H1 (cell line): ENCODE data around the gene FLT4. TPM values are rescaled to one million over a fixed set of nuclear protein-coding genes. Genes with fewer than 3 reads are reported as not detected.

ENCODE experiments used
- BACH1 ChIP-seq: IDR thresholded peaks from 2 replicates; pipeline ENCODE4 v1.6.1; 2012; ENCODE audit warnings: low read length, improper control_type of control experiment
- EP300 ChIP-seq, 2 experiments: IDR thresholded peaks; 1 replicate in 1 of 2; 2 replicates in 1 of 2; pipeline ENCODE4 v1.6.1; 2011 to 2012; ENCODE audit warnings: low read depth in 2 of 2, low read length in 2 of 2, mild to moderate bottlenecking in 2 of 2, borderline replicate concordance in 1 of 2, inconsistent platforms in 1 of 2, moderate library complexity in 1 of 2
- JUND ChIP-seq: IDR thresholded peaks from 2 replicates; pipeline ENCODE4 v1.6.1; 2011; ENCODE audit warnings: mild to moderate bottlenecking, improper control_type of control experiment, low read length
- NRF1 ChIP-seq: IDR thresholded peaks from 2 replicates; pipeline ENCODE4 v1.6.1; 2011; ENCODE audit warnings: mild to moderate bottlenecking, low read depth, low read length, improper control_type of control experiment
- polyA plus RNA-seq, 7 experiments: library from polyadenylated mRNA; depleted of rRNA in 3 of 7; stranded (reverse) in 5 of 7; unstranded in 2 of 7; fragments of >200 nt in 5 of 7; fragments of 200-250 nt in 2 of 7; gene quantifications; 1 replicate in 5 of 7; 2 replicates in 1 of 7; 4 replicates in 1 of 7; pipeline versions ENCODE4 v1.2.1 to v1.2.3, GENCODE V29; 2011 to 2013; ENCODE audit warnings: missing spikeins in 2 of 7, mixed read lengths in 2 of 7
- total RNA-seq: library from RNA; stranded (reverse); fragmentation: NEBNext Ultra II Directional; extraction: Animal tissue kit (Norgen Biotek cat#: 25700); gene quantifications from 2 replicates; pipeline ENCODE4 v1.2.1, GENCODE V29; 2021

The FLT4 gene
- total and polyA plus RNA-seq, 2 of the 8 experiments (the other 6 are each of a cell fraction or from before 2014, with no cell fraction given) = 6.5 to 7.7 TPM

GRCh38 chr5:180604271-180604670 is 45.1 kb downstream of the FLT4 start (continued):
- no peak for TF ChIP-seq NRF1
- TF ChIP-seq JUND = no peak
- no peak for TF ChIP-seq BACH1
- TF ChIP-seq EP300 (IDR thresholded peaks at IDR 0.05; ENCODE audit: borderline replicate concordance in 1 of 2, low read depth in 2 of 2, low read length in 2 of 2) = no peak
